ENCODE measurements around the gene FHDC1.

FHDC1 gene

DNA sequence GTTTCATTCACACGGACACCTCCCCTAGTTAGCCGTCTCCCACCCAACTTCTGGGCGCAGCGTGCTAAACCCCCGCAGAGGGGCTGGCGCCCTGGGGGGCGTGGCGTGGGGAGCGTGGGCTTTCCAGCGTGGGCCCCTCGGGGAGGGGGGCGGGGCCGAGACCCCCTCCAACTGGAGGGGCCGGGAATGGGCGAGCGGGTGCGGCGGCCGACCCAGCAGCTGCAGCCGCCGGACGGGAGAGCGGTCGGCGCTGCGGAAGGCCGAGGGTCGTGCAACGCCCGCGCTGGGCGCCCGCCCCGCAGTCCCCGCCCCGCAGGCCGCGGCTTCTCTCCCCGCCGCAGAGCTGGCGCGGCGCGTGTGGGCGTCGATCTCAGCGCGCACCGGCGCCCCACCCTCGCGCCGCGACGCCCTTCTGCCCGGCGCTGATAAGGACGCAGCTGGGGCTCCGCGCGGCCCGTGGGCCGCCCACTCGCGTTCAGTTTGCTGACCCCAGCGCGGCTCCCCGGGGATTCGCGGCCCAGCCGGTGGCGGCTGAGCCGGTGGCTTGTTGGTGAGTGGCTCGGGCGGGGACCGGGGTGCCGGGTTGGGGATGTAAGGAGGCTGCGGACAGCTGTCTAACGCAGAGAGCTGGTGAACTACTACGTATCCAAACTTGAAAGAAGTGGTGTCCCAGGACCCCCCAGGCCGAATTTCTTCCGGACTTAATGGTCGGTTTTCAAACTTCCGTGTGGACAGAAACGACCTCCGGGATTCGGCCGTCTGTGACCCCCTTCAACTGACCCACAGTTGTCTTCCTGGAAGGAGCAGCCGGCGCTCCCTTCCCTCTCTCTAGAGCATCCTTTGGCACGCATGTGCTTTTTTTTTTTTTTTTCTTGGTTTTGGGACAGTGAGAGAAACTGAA, 1.5 kb downstream of the FHDC1 start:
- peak; percentile 21 for DNase-seq

DNA sequence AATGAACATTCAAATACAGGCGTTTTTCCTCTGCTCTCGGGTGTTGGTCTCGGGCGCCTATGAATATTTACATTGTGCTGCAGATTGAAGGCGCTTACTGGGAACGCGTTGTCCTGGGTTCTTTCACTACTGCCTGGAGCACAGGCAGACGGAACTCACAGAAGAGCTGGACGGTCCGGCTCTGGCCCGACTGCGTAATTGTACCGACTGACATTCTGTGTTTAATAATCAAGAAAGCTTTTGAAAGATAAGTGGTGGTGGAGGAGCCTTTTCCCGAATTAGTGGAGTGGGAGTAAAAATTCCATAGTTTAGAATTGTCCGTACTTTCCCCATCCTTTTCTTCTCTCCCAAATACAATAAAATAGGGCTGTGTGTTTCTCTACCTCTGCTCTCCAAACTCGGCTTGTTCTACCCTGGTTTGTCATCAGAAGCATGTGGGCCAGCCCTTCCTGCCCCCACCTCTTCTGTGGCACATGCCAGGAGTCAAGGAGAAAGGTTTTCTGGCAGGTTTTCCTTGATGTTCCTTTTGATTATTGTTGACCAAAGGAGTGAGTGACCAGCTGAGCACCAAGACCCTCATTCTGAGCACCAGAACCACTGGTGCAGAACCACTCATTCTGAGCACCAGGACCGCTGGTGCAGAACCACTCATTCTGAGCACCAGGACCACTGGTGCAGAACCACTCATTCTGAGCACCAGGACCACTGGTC, 2.3 kb downstream of the FHDC1 start:
- no peak for DNase-seq

DNA sequence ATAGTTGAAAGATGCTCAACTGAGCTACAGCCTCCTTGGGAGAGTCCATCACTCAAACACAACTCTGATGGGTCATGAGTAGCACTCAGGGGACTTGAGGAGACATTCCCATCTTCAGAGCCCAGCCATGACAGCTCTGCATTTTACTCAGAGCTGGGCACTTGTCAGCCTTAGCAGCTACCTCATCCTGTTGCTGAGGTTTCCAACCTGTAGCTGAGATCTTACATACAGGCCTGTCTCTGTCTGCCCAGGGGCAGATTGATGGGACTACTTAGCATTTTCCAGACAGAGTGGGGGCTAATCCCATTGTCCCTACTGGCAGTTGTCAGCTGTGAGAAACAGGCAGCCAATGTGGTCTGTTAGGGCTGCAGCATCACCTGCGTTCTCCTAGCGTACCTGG, 3.5 kb downstream of the FHDC1 start:
- no peak for DNase-seq

DNA sequence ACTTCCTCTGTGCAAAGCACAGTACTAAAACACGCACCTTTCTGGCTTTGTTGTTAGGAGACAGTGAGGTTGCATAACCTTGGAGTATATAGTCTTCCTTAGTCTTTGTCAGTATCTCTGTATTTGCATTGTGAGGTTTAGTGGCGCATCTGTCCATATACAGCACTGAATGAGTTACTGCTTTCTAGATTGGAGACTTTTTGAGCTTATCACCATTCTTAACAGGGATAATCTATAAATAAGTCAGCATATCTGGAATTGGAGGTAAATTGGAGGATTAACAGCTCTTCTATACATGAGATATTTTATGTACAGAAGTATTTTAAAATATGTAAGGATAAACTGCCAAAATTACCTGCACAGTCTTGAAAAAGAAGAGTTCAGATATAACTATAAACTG, 4.3 kb downstream of the FHDC1 start:
- no peak for DNase-seq

DNA sequence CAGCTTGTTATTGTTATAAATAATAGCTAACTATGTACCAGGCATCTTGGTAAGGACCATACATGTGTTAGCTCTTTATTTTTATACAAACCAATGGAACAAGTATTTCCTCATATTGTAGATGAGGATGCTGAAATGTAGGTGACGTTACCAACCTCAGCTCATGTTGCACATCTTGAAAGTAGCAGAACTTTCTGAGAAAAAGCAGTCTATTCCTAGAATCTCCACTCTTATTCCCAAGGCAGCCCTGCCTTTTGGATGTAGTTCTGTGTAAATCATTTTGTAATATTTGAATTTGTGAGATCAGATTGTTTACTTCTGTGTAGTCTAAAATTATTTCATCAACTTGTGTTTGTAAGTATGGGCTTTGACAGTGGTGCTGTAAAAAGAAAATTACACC, 5.3 kb downstream of the FHDC1 start:
- DNase-seq, result no peak

DNA sequence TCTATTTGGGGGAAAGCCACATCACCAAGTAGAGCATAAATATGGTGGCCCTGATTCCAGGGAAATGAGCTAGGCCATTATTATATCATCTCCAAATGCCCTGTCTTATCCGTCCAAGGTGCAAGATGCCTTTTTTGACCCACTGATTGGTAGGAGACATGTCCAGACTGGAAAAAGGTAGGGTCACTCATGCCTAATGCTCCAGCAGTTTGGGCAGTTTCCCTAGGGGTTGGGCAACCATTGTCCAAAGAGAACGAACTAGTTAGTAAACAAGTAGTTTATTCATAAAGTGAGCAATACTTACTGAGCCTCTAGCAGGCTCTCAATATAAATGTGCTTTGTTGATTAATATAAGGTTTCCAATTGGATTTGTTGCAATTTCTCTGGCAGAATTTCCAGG, 6.2 kb downstream of the FHDC1 start:
- DNase-seq, result no peak

DNA sequence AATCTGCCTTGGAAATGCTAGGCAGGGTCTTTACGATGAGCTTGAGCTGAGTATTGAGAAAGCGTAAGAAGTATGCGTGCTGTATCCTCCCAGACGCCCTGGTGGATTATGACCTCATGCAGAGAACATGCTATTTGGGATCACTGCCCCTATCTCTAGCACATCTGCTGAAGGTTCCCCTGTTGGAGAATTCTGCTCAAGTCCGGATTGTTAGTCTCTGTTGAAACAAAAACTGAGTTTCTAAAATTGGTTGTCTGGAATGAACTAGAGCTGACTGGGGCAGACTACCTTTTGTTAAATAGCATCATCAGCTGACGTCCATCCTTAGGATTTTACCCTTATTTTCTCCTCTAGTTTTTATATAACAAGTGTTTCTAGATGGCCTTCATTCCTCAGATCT, 7.5 kb downstream of the FHDC1 start:
- no peak for DNase-seq

DNA sequence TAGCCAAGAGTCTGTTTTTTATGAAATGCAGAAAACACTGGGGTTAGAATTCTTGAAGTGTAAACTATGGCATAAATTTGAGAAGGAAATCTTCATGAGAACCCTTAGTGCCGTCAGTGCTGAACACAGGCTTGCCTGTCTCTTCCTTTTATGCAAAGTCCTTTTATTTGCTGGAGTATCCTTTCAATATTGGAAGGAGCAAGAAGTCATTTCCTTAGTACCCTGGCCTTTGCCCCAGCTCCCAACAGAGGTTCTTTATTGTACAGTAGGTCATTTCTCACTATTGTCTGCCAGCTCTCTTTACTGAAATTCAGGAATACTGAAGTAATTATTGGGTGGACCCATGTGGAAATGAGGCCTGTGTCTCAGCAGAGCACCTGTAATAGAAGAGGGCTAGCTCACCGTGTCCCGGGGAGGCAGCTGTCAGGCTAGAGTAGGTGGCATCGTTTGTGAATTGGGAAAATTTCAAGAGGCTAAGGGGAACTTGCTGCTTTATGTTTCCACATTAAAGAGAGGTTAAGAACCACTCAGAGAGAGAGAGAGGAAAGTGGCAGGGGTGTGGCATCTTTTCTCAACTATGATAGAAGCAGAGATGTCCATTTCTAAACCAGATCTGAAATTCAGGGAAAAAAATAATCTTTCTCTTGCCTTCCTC, 8.7 kb downstream of the FHDC1 start:
- DNase-seq, result no peak

DNA sequence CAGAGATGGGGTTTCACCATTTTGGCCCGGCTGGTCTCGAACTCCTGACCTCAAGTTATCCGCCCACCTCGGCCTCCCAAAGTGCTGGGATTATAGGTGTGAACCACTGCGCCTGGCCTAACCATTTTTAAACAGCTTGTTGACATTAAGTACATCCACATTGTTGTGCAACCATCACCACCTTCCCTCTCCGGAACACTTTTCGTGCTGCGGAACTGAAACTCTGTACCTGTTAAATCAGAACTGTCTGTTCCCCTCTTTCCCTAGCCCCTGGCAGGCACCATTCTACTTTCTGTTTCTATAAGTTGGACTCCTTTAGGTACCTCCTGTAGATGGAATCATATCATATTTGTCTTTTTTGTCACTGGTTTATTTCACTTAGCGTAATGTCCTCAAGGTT, 9.5 kb downstream of the FHDC1 start:
- no peak for DNase-seq

DNA sequence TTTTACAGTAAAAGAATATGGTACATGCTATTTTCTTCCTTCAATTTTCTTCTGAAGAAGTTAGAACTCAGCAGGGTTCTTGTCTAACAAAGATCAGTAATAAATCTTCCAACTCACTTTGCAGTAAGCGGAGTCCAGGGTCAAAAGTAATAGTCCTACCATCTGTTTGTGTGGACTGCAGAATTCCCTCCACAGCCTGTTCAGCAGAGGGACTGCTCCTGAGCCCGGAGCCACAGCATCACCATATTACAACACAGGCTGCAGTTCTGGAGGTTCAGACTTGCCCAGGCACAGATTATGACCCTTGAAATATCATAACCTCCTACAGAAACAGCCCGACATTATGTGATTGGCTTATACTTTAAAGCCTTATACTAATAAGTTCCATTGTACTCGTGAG, 10.3 kb downstream of the FHDC1 start:
- DNase-seq, result no peak

DNA sequence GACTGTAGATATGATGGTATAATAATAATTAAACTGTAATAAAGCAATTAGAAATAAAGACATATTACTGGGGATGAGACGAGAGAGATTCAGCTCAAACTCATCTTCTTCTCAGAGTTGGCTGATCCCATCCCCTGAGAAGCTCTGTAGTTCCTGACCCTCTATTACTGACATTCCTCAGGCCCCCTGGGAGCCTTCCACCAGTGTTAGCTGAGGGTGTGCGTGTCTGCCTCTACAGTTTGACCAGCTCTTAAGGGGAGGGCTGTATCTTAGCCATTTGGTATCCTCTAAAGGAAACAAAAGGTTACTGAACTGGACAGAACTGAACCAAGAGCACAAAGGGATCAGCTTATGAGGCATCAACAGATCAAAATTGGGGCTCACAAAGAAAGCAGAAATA, 11.2 kb downstream of the FHDC1 start:
- no peak for DNase-seq

DNA sequence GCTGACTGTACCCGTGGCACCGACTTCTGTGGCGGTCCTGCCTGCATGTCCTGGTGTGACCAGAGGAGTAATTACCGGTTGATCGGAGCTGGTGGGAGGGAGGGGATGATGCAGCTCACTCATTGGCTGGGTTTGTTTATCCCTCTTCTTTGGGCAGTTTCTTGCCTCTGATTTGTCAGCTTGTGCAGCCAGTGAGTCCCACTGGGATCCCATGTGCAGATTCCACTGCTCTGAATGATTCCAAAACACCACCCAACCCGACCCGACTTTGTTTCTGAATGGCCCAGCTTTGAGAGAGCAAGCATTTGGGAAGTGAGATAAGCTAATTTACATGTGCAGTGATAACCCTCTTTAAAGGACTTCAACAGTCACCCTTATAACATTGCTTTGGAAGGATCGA, 13.8 kb downstream of the FHDC1 start:
- DNase-seq, result no peak

DNA sequence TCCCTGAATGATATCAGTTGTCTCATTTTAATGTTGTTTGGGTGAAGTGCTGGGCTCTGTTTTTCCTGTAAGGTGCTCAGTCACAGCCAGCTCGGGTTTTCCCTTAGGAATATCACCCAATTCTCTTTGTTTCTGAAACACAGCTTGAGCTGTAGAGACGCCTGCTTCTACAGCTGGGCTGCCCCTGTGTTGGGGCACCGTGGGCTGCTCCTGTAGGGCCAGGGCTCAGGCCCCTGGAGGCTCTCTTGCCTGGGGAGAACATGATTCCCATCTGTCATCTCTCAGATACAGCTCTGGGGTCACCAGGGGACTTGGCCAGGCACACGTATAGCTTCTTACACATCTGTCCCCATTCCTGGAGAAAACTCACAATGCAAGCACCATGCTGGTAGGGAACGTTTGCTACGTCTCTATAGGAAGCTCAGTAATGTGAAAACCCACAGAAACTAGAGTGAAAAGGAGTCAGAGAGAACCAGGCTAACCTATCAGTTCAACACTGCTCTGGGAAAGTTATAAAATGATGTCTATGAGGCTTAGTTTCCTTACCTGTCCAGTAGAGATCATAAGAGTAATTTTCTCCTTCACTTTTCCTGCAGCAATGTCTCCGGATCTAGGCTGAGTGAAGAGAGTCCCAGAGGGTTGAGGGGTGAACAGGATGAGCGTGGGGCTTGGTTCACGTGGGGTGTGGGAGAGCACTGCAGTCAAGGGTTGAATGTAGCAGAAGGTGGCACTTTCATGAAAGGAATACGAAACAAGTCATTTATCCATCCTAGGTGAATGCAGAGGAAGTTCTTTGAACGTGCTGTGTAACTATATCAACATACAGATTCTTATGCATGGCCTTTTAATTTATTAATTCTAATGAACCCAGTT, 14.5 kb downstream of the FHDC1 start:
- no peak for DNase-seq

DNA sequence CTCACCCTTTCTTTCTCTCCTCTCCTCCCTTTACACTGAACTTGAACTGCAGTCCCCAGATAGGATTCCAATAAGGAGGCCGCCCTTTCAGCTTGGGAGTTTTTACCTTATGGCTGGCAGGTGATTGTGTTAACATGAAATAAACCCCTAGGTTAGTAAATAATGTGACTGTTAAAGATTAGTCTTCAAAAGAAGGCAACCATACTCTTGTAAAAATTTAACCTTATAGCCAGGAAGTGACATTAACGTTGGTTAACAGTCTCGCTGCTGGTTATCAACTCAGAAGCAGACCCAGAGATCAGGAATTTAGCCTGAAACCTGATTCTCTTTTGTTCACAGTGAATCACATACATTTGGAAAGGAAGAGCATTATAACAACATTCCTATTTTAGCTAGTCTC, 15.2 kb downstream of the FHDC1 start:
- DNase-seq, result no peak

DNA sequence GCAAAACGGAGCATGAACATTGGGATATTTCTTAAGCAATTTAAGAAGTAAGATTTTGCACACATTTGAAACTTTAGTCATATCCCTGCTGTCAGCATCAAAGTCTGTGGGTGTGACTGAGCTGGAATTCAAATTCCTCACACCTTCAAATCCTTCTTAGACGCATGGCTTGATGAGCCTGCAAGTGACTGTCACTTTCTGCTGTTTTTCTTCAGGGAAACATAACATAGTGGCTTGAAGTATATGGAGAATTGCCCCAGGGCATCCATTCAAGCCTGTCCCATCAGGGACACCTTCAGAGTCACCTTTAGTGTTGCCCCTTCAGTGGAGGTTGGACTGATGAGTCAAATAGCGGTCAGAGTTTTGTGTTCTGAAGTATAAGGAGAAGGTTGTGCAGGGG, 17.4 kb downstream of the FHDC1 start:
- DNase-seq, result no peak

DNA sequence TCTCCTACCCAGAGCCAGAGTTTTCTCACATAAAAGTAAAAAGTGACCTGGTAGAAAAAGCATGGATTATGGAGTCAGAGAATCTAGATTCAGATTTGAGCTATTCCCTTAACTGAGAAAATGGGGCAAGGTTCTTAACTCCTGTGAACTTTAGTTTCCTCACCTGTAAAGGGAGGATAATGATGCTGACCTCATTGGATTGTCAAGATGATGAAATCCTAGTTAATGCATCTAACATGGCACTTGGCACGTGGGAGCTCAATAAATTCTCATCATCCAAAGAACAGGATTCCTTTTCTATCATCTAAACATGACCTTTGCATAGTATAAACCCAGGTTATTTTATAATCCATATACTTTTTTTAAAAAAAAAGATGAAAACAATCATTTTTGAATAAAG, 18.6 kb downstream of the FHDC1 start:
- no peak for DNase-seq

DNA sequence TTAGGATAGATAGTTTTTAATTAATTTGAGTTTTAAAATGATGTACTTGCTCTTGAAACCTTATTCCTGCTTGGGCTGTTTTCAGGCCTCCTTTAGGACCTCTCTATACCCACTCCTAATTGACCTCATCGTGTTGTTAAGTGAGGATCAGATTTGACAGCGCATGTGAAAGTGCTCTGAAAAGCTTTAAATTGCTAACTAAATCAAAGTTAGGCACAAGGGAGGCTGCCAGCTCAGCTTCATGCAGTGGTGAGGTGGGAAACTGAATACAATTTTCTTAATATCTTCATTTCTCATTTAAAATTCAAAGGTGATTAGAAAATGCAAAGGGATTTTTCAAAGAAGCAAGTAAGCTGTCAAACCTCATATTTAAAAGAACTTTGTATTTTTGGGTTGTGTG, 20.0 kb downstream of the FHDC1 start:
- no peak for DNase-seq

DNA sequence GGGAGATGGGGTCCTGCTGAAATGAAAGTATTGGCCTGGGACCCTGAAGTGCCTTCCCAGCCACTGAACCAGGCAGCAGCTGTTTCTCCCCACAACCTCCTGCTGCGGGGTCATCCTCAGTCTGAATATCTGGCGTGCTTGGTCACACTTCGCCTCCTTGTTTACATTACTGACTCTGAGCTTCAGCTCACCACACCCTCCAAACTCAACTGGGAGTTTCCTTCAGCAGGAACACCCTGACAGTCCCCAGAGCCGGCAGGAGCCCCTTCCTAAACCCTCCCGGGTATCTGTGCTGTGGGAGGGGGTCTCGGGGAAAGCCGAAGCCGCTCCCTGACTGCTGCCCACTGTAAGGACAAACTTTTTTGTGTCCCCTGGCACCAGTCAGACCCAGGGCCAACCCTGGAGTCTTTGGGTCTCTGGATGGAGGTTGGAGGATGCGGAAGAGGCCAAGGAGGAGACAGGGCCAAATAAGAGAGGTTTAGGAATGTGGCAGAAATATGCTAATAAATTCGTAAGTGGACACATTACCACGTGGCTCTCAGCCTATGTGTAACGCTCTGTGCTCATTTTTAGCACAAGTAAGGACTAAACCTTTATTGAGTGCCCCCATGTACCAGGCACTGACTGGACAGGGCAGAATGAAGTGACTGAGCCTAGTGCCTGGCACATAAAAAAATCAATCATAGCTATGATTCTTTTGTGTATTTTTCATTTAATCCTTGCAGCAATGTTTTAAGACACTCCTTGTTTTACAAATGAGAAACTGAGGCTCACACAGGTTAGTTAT, 20.7 kb downstream of the FHDC1 start:
- no peak for DNase-seq

DNA sequence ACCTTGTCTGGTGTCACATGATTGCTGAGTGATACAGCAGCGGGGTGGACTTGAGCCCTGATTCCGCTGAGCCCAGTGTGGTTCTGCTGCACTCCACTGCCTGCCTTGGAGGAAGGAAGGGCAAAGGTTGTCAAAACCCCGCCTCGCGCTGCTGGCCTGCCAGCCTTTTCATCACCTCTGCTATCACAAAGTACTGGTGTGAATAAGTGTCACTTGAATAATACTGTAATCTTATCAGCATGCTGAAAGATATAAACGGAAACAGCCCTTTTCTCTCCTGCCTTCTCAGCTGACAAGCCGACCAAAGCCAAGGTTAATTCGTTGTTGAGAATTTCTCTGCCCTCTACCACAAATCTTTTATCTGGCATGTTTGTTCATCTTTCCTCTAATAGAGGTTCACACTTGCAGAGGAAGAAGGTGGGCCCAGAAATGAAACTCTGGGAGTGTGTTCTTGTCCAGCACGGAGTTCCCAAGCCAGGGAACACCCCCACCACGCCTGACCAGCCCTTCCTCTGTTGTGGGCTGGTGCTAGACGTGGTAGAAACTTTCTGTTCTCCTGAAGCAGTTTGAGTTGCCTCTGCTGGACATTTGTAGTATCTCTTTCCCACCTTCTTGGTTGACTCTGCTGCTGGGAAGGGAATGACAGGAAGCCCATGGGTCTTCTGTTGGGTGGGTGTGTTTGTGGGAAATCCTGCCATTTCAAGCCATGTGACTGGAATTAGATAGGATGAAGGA, 21.5 kb downstream of the FHDC1 start:
- DNase-seq, result no peak

DNA sequence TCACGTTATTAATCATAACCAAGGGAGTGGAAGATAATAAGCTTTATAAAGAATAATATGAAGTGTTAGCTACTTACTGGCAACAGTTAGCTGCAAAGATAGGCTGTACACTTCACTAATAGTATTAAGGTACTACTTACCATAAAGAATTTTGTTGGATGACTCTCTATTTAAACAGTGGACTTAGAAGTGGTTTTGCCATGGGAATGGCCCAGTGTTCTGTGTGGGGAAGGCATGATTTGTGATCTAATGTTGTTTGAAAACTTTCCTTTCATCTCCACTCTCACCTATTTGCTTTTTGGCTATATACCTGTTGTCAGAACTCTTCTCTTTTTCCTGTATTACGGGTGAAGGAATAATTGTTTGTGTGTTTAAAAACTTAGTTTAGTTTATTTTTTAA, 23.0 kb downstream of the FHDC1 start:
- DNase-seq, result no peak

DNA sequence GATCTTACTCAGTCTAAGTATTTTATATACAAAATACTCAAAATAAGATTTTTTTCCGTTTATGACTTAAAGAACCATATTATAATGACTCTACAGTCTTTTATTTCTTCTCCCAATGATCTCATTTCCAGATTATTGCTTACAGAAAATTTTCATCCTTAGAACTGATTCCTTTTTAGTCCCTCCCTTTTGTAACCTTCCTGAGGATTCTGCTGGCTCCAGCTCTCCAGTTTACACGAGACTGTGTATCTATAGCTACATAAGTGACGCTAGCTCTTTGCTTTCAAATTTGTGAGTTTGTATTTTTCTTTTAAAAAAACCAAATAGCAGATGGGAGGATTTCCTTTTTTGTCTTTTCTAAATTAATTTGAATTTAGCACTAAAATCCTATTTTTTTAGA, 24.0 kb downstream of the FHDC1 start:
- DNase-seq, result no peak

Measured in midbrain (tissue), 1 donor.